ENCODE measurements around the gene CDC42.
"Not testable (repeated sequence)": the region's sequence is repeated elsewhere in the genome, so short reads cannot be mapped to it uniquely, and the experiment has no call there.

- TF ChIP-seq ZNF395 (CRISPR knock-in tag; IDR thresholded peaks at IDR 0.05); SNIP1 (IDR thresholded peaks at IDR 0.05; ENCODE audit: low read depth); FOXA1 (IDR thresholded peaks at IDR 0.05; ENCODE audit: borderline replicate concordance); TSHZ1 (CRISPR knock-in tag; IDR thresholded peaks at IDR 0.05); POLR2AphosphoS5 (IDR thresholded peaks at IDR 0.05; ENCODE audit: control insufficient read depth, insufficient read depth, low read depth, low read length); DNMT1 (IDR thresholded peaks at IDR 0.05); NR2F6 (CRISPR knock-in tag; IDR thresholded peaks at IDR 0.05); TEAD1 (CRISPR knock-in tag; IDR thresholded peaks at IDR 0.05); MLLT1 (IDR thresholded peaks at IDR 0.05); CTBP1 (IDR thresholded peaks at IDR 0.05; ENCODE audit: borderline replicate concordance); SMC3 (conservative IDR thresholded peaks at IDR 0.05; ENCODE audit: insufficient read depth, low read depth, low read length); MYNN (IDR thresholded peaks at IDR 0.05); MYNN (CRISPR knock-in tag; IDR thresholded peaks at IDR 0.05): not testable (repeated sequence)
Observed at GRCh38 chr1:22034834-22035233, 17.7 kb upstream of the CDC42 start.
